ENCODE results near the gene ZFYVE28. TPM values are rescaled to one million over a fixed set of nuclear protein-coding genes. Genes with fewer than 3 reads are reported as not detected.

The ZFYVE28 gene
- total and polyA plus RNA-seq, 10 of the 15 experiments (the other 5 are each of a cell fraction or from before 2014, with no cell fraction given) = 0.06 to 1.9 (median 0.22) TPM; not detected in 1

GRCh38 chr4:2363056-2363721, 55.3 kb downstream of the ZFYVE28 start (continued):
- TF ChIP-seq E2F8 (IDR thresholded peaks at IDR 0.05; ENCODE audit: low read depth, partially characterized antibody) = no peak
- TF ChIP-seq TCF3 (IDR thresholded peaks at IDR 0.05; ENCODE audit: borderline replicate concordance, insufficient read depth, low read depth, low read length) = no peak
- no peak for TF ChIP-seq JUNB (IDR thresholded peaks at IDR 0.05)
- TF ChIP-seq LARP7 (IDR thresholded peaks at IDR 0.05) = no peak
- TF ChIP-seq NFYA (IDR thresholded peaks at IDR 0.05; ENCODE audit: borderline replicate concordance, low read depth, low read length) = no peak

GRCh38 chr4:2362266-2363055, 56.0 kb downstream of the ZFYVE28 start:
- H3K9me3 ChIP-seq (replicated peaks; ENCODE audit: control insufficient read depth, insufficient read depth, low read length) = no peaks in the 10 kb centered on the region
- H3K9ac ChIP-seq (ENCODE audit: control insufficient read depth, insufficient read depth, low read length) = no peak overlapping the region
- no TSS peak for BruUV-seq (replicated peaks)
- no peak overlapping the region for H2AFZ ChIP-seq (ENCODE audit: control insufficient read depth, low read depth, low read length)
- no peak overlapping the region for H3K4me2 ChIP-seq (ENCODE audit: control insufficient read depth, insufficient read depth)
- no peak overlapping the region for H3K27ac ChIP-seq (ENCODE audit: control insufficient read depth, insufficient read depth)
- no peak; the same call in 2 of the 3 replicates for ATAC-seq
- RAD21 ChIA-PET (ENCODE audit: unreplicated experiment) = no interaction called here
- no peak for FAIRE-seq
- no peaks in the 10 kb centered on the region for H4K20me1 ChIP-seq (ENCODE audit: control insufficient read depth, insufficient read depth)
- no peaks in the 10 kb centered on the region for H3K79me2 ChIP-seq (ENCODE audit: control insufficient read depth, insufficient read depth, low read length)
- H3K4me1 ChIP-seq (ENCODE audit: control insufficient read depth, insufficient read depth, low read length) = no peaks in the 10 kb centered on the region
- H3K4me3 ChIP-seq = no peak overlapping the region
- CTCF ChIA-PET = interaction anchor here (1.1 to 2.1 kb wide), 2 partner anchors 50 to 79 kb away, joined by 3 to 5 read pairs; no protein-coding TSS in a partner anchor
- DNase-seq (ENCODE audit: low read depth, low spot score) = no peak
- POLR2A ChIA-PET = no interaction called here
- SMC1A ChIA-PET (ENCODE audit: uncharacterized antibody, unreplicated experiment) = no interaction called here
- intact Hi-C loops (cut with micrococcal nuclease; ENCODE audit: unreplicated experiment) = no loop called here
- H3K36me3 ChIP-seq (ENCODE audit: control insufficient read depth in 2 of 2, insufficient read depth in 2 of 2, low read length in 1 of 2) = no peaks in the 10 kb centered on the region
- H3K27me3 ChIP-seq (replicated peaks in 1 of 2; ENCODE audit: control insufficient read depth in 2 of 2, insufficient read depth in 2 of 2, low read length in 1 of 2) = no peaks in the 10 kb centered on the region
- in situ Hi-C loops (cut with MboI) = no loop called here
- 33% methylated on average over 15 of the region's 15 CpGs for WGBS (ENCODE audit: insufficient coverage, insufficient replicate concordance, low lambda C conversion rate, missing lambda C conversion rate)
- no peak for TF ChIP-seq CREB1 (IDR thresholded peaks at IDR 0.05; ENCODE audit: low read depth)
- TF ChIP-seq JUND (IDR thresholded peaks at IDR 0.05; ENCODE audit: low read depth, low read length) = no peak
- TF ChIP-seq FOXM1 (IDR thresholded peaks at IDR 0.05; ENCODE audit: low read depth, low read length) = no peak
- no peak for TF ChIP-seq RAD51 (IDR thresholded peaks at IDR 0.05)
- TF ChIP-seq E4F1 (IDR thresholded peaks at IDR 0.05; ENCODE audit: borderline replicate concordance, partially characterized antibody) = no peak
- TF ChIP-seq MLLT1 (IDR thresholded peaks at IDR 0.05) = no peak
- TF ChIP-seq IKZF1 (conservative IDR thresholded peaks at IDR 0.05) = no peak
- no peak for TF ChIP-seq FOXK2 (IDR thresholded peaks at IDR 0.05)
- TF ChIP-seq PAX5 (IDR thresholded peaks at IDR 0.05; ENCODE audit: borderline replicate concordance, low read depth, low read length) = no peak

Measured in GM12878 (cell line).